ENCODE results near the gene ZNF576. TPM values are rescaled to one million over a fixed set of nuclear protein-coding genes. Genes with fewer than 3 reads are reported as not detected.
A peak's percentile ranks its signal among the peaks of the same experiment; 100 is the strongest.
"Not testable (repeated sequence)": the region's sequence is repeated elsewhere in the genome, so short reads cannot be mapped to it uniquely, and the experiment has no call there.

Gene ZNF576
- total and polyA plus RNA-seq, 2 of the 13 experiments (the other 11 are each of a cell fraction or from before 2014, with no cell fraction given) = 7.2 to 9.6 TPM

GRCh38 chr19:43587029-43587428, 9.4 kb upstream of the ZNF576 start:
- H2AFZ ChIP-seq (ENCODE audit: low read length); DNase-seq (ENCODE audit: low spot score); POLR2A ChIA-PET; H4K20me1 ChIP-seq (ENCODE audit: insufficient read depth, low read length); H3K9ac ChIP-seq (ENCODE audit: insufficient read depth, low read depth, low read length); FAIRE-seq; H3K27ac ChIP-seq (ENCODE audit: extremely low read length, insufficient read depth, low read length); in situ Hi-C loops (cut with HindIII; ENCODE audit: extremely low pct_ligation_motif_present, low pct_unique_long_range_greater_than_20kb); H3K4me3 ChIP-seq (replicated peaks in 1 of 3; ENCODE audit: insufficient read depth in 1 of 3, low read depth in 2 of 3, low read length in 3 of 3); BruUV-seq (replicated peaks); H3K9me3 ChIP-seq (ENCODE audit: low read length); H3K79me2 ChIP-seq (ENCODE audit: insufficient read depth, low read length); intact Hi-C loops (cut with micrococcal nuclease; ENCODE audit: unreplicated experiment); CTCF ChIA-PET (ENCODE audit: low intra/inter-chr PET ratio, low total read pairs); H3K27me3 ChIP-seq (ENCODE audit: control insufficient read depth in 1 of 2, insufficient read depth in 2 of 2, low read length in 2 of 2); H3K36me3 ChIP-seq (replicated peaks in 1 of 2; ENCODE audit: control insufficient read depth in 1 of 2, insufficient read depth in 2 of 2, low read length in 2 of 2); H3K4me2 ChIP-seq (ENCODE audit: low read depth, low read length); ATAC-seq: not testable (repeated sequence)
- peaks cover 26% of the 10 kb centered on the region for H3K4me1 ChIP-seq (ENCODE audit: insufficient read depth, low read length)
- 0 out of 2 replicates have a peak, but pooled peaks have one; percentile 10 for TF ChIP-seq CEBPG (CRISPR knock-in tag; IDR thresholded peaks at IDR 0.05)
- no CpG with 5 or more reads among the region's 3 CpGs for whole genome bisulfite sequencing (ENCODE audit: low lambda C conversion rate)

GRCh38 chr19:43589277-43589676, 7.1 kb upstream of the ZNF576 start:
- no peak overlapping the region for H3K27ac ChIP-seq (ENCODE audit: extremely low read length, insufficient read depth, low read length)
- DNase-seq (ENCODE audit: low spot score) = no peak
- peaks cover 26% of the 10 kb centered on the region for H3K4me1 ChIP-seq (ENCODE audit: insufficient read depth, low read length)
- H3K4me2 ChIP-seq (ENCODE audit: low read depth, low read length) = no peak overlapping the region
- H3K79me2 ChIP-seq (ENCODE audit: insufficient read depth, low read length) = peaks cover 4% of the 10 kb centered on the region
- no peaks in the 10 kb centered on the region for H3K9me3 ChIP-seq (ENCODE audit: low read length)
- intact Hi-C loops (cut with micrococcal nuclease; ENCODE audit: unreplicated experiment) = no loop called here
- BruUV-seq (replicated peaks) = no TSS peak
- WGBS (ENCODE audit: low lambda C conversion rate) = 91% methylated on average over 5 of the region's 5 CpGs
- no peak overlapping the region for H3K4me3 ChIP-seq (replicated peaks in 1 of 3; ENCODE audit: insufficient read depth in 1 of 3, low read depth in 2 of 3, low read length in 3 of 3)
- ATAC-seq = no peak
- H2AFZ ChIP-seq (ENCODE audit: low read length) = no peak overlapping the region
- FAIRE-seq = no peak
- no peaks in the 10 kb centered on the region for H3K27me3 ChIP-seq (ENCODE audit: control insufficient read depth in 1 of 2, insufficient read depth in 2 of 2, low read length in 2 of 2)
- ChIA-PET POLR2A (no interaction called here), CTCF (ENCODE audit: low intra/inter-chr PET ratio, low total read pairs) (no interaction called here)
- H3K36me3 ChIP-seq (replicated peaks in 1 of 2; ENCODE audit: control insufficient read depth in 1 of 2, insufficient read depth in 2 of 2, low read length in 2 of 2) = peaks cover 3% of the 10 kb centered on the region in 2 experiments; a peak in 4 of 5 replicates
- H4K20me1 ChIP-seq (ENCODE audit: insufficient read depth, low read length) = peaks cover under 1% of the 10 kb centered on the region; the same call in 1 of the 2 replicates
- in situ Hi-C loops (cut with HindIII; ENCODE audit: extremely low pct_ligation_motif_present, low pct_unique_long_range_greater_than_20kb) = no loop called here
- no peak overlapping the region for H3K9ac ChIP-seq (ENCODE audit: insufficient read depth, low read depth, low read length)
- TF ChIP-seq, protein P1, sequence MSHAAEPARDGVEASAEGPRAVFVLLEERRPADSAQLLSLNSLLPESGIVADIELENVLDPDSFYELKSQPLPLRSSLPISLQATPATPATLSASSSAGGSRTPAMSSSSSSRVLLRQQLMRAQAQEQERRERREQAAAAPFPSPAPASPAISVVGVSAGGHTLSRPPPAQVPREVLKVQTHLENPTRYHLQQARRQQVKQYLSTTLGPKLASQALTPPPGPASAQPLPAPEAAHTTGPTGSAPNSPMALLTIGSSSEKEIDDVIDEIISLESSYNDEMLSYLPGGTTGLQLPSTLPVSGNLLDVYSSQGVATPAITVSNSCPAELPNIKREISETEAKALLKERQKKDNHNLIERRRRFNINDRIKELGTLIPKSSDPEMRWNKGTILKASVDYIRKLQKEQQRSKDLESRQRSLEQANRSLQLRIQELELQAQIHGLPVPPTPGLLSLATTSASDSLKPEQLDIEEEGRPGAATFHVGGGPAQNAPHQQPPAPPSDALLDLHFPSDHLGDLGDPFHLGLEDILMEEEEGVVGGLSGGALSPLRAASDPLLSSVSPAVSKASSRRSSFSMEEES (CRISPR knock-in tag; IDR thresholded peaks at IDR 0.05) = no peak
- TF ChIP-seq, protein P2, sequence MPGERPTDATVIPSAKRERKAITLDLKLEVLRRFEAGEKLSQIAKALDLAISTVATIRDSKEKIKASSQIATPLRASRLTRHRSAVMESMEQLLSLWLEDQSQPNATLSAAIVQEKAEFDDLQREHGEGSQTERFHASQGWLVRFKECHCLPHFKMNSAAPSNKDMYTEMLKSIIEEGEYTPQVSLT (CRISPR knock-in tag; IDR thresholded peaks at IDR 0.05; ENCODE audit: borderline replicate concordance, low read depth) = no peak
- TF ChIP-seq PTBP1 (IDR thresholded peaks at IDR 0.05; ENCODE audit: low read depth, low read length, poor library complexity, severe bottlenecking) = no peak
- no peak for TF ChIP-seq ZNF446 (CRISPR knock-in tag; IDR thresholded peaks at IDR 0.05)
- TF ChIP-seq POGK (CRISPR knock-in tag; conservative IDR thresholded peaks at IDR 0.05) = no peak
- TF ChIP-seq ELK4 (CRISPR knock-in tag; IDR thresholded peaks at IDR 0.05; ENCODE audit: borderline replicate concordance) = no peak
- TF ChIP-seq PLRG1 (conservative IDR thresholded peaks at IDR 0.05) = no peak
- TF ChIP-seq ZFX (CRISPR knock-in tag; IDR thresholded peaks at IDR 0.05; ENCODE audit: low read depth) = no peak
- TF ChIP-seq ZUFSP (CRISPR knock-in tag; IDR thresholded peaks at IDR 0.05; ENCODE audit: borderline replicate concordance) = no peak
- no peak for TF ChIP-seq MTF2 (CRISPR knock-in tag; IDR thresholded peaks at IDR 0.05; ENCODE audit: borderline replicate concordance)
- no peak for TF ChIP-seq POLR2G (IDR thresholded peaks at IDR 0.05; ENCODE audit: low read depth, low read length)
